ENCODE measurements around the gene LIAS.
"Not testable (repeated sequence)": the region's sequence is repeated elsewhere in the genome, so short reads cannot be mapped to it uniquely, and the experiment has no call there.

LIAS gene

DNA sequence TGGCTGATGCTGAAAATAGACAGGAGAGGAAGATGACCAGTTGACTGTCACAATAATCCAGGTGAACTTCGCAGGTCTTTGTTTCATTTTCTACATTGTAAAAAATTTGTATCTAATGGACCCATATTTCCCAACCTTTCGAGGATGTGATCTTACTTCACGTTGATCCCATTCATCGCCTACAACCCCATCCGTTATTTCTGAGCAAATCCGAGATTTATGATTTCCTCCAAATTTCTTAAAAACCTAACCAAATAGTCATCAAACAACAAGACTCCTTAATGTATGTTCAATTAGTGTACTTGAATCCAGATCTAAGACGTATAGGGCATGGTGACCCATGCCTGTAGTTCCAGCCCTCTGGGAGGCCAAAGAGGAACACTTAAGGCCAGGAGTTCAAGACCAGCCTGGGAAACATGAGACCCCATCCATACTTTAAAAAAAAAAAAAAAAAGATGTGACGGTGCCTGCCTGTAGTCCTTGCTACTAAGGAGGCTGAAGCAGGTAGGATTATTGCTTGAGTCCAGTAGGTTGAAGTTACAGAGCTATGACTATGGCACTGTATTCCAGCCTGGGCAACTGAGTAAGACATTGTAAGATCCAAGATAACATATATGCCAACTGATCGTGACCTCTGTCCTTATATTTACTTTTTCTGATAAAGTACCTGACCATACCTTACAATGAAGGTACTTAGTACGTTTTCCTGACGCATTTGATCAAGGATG, 5.8 kb upstream of the LIAS start:
- DNase-seq (ENCODE audit: low read depth), result no peak

- DNase-seq (ENCODE audit: low read depth), result no peak
These were observed 5.1 kb upstream of the LIAS start for GRCh38 chr4:39453738-39454137.

DNA sequence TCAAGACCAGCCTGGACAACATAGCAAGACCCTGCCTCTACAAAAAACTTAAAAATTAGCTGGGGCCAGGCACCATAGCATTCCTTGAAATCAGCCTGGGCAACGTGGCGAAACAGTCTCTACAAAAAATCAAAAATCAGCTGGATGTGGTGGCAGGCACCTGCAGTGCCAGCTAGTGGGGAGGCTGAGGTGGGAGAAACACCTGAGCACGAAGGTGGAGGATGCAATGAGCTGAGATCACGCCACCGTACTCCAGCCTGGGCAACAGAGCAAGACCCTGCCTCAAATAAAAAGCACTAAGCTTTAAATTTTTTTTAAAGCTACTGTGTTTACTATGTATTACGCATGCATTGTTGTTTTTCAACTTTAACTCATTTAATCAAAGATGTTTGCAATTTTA, 3.4 kb upstream of the LIAS start:
- DNase-seq (ENCODE audit: low read depth), result no peak

DNA sequence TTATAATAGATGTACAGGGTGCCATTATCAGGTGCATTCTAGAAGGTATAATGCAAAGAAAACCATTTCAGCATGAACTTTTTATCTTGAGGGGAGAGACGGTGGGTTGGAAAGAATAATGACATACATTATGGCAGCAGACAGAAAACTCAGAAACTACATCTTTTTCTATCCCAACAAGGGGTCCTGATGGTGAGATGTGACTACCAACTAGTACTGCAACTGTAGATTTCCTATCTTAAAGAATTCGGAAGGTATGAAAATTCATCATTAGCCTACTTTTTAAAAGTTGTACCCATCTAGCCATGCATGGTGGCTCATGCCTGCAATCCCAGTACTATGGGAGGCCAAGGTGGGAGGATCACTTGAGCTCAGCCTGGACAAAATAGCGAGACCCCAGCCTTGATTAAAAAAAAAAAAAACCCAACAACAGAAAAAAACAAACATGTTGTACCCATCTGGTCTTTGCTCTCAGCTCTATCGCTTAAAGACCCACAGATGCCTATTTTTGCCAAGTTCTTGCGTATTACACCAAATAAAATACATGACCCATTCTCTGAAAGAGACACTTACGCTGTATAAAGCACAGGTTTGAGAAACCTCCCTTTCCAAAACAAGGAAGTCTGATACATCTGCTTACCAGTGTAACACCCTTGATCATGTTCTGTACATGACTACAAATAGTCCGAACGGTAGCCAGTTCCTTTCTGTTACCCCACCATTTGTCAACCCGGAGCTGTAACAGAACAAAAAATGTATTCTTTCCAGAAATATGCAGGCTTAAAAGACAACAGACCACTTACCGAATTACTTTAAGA, 1.7 kb upstream of the LIAS start:
- no peak for DNase-seq (ENCODE audit: low read depth)

- not testable (repeated sequence) for DNase-seq (ENCODE audit: low read depth)
These were observed 723 bp upstream of the LIAS start for GRCh38 chr4:39458161-39458504.

- no peak for DNase-seq (ENCODE audit: low read depth)
These were observed 6.1 kb downstream of the LIAS start for GRCh38 chr4:39464886-39465501.

GRCh38 chr4:39466747-39467146, 7.9 kb downstream of the LIAS start:
- DNase-seq (ENCODE audit: low read depth), result no peak

GRCh38 chr4:39467464-39467863, 8.6 kb downstream of the LIAS start:
- no peak for DNase-seq (ENCODE audit: low read depth)

- no peak for DNase-seq (ENCODE audit: low read depth)
These were observed 10.7 kb downstream of the LIAS start for GRCh38 chr4:39469429-39470077.

DNA sequence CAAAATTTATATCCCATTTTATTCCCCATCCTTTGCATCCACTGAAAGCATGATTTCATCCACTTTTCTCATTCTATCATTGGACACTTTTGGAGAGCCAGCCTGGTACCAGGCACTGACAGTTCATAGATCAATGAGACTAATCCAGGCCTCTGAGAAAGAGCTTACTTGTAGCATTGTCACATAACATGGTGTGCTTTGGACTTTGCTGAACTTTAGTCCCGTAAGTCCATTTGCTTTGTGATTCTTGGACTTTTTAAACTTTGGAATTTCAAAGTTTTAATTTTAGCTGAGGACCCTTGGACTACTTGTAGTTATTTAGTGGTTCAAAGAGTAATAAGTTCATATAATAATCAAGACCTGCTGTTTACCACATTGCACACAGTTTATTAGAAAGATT, 11.5 kb downstream of the LIAS start:
- DNase-seq (ENCODE audit: low read depth), result no peak

GRCh38 chr4:39472396-39472795, 13.5 kb downstream of the LIAS start:
- DNase-seq (ENCODE audit: low read depth), result no peak

DNA sequence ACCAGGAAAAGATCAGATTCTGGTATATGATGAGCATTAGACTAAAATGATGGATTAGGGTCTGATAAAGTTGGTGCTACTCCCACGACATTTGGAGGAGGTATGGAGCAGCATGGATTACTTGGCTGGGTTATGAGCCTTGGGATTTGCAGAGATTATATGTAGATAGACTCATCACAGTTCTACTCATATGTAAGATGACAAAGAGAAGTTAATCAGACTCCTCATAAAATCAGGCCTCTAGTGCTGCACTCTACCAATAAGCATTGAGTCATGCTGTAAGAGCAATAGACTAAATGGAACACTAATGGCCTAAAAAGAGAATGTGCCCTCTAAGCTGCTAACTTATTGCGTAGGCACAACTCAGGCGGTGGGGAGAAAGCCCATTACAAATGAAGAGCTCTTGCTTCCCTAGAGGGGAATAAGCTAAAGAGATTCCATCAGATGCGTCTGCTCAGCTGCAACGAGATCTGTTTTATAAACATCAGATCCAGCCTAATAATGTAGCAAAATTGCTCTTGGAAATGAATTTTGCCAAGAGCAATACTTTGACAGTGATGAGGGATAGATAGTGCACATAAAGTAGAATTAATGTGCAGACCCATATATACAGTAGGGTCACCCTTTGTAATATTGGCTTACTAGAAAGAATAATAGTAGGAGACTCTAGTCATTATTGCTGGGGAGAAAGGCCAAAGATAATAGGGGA, 17.5 kb downstream of the LIAS start:
- no peak for DNase-seq (ENCODE audit: low read depth)

GRCh38 chr4:39480251-39480650, 21.4 kb downstream of the LIAS start:
- no peak for DNase-seq (ENCODE audit: low read depth)

GRCh38 chr4:39480902-39481695, 22.2 kb downstream of the LIAS start:
- no peak for DNase-seq (ENCODE audit: low read depth)

GRCh38 chr4:39484582-39485272, 25.9 kb downstream of the LIAS start:
- DNase-seq (ENCODE audit: low read depth), result no peak

DNA sequence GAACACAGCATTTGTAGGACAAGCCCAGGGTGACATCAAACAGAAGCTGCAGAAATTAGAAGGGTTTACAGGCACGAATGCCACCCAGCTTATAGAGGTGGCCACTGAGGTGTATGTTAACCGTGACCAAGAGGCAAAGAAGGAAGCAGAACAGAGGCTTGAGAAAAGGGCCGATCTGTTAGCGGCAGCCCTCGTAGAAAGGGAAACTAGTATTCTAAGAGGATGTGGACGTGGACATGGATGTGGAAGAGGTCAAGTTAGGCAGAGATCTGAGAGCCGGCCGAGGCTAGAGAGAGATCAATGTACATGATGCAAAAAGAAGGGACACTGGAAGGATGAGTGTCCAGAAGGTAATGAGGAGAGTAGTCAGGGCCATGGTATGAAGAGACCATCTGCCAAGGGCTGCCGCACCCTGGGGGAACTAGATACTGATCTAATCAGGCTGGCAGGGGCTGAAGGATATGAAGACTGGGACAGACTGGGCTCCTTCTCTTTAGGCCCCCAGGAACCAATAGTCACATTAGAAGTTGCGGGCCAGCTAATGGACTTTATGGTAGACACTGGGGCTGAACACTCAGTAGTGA, 27.5 kb downstream of the LIAS start:
- no peak for DNase-seq (ENCODE audit: low read depth)

GRCh38 chr4:39490322-39490721, 31.5 kb downstream of the LIAS start:
- DNase-seq (ENCODE audit: low read depth), result no peak

GRCh38 chr4:39494354-39494753, 35.5 kb downstream of the LIAS start:
- DNase-seq (ENCODE audit: low read depth), result no peak

DNA sequence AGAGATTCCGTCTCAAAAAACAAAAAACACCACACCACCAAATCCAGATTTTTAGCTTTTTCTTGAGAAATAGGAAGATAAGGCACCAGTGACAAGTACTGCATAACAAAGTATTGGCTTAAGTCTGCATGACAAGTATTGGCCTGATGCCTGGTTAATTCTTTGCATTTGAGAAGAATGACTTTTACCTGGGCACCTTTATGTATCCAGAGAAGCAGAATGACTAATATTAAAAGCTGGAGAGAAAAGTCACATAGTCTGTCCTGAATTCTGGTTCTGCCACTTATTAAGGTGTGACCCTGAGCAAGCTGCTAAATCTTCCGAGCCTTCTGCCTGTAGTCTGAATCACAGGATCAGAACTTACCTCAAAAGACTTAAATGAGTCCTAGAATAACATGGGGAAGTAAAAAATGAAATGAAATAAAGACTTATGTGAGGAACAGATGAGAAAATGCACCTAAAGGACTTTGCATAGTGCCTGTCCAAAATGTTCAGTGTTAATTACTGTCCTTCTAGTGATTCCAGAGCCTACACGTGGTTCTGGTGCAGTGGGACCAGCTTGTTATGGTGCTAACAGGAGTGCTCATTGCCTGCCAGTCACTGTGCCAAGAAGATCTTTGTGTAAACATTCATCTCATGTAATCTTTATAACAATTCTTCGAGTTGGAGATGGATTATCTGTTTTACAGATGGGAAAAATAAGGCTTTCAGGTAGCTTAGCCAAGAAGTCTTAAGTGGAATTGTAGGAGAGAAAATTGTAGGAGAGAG, 36.8 kb downstream of the LIAS start:
- DNase-seq (ENCODE audit: low read depth), result no peak
